ENCODE results near the gene KIF3B. TPM values are rescaled to one million over a fixed set of nuclear protein-coding genes. Genes with fewer than 3 reads are reported as not detected.

Gene KIF3B
- total and polyA plus RNA-seq, 2 of the 13 experiments (the other 11 are each of a cell fraction or from before 2014, with no cell fraction given), result 23.6 to 28.8 TPM

- TF ChIP-seq ZNF225 (CRISPR knock-in tag; IDR thresholded peaks at IDR 0.05) (peak; percentile 79), HDAC2 (CRISPR knock-in tag; IDR thresholded peaks at IDR 0.05) (peak; percentile 75), TCF12 (IDR thresholded peaks at IDR 0.05) (no peak), TCF12 (CRISPR knock-in tag; IDR thresholded peaks at IDR 0.05) (no peak), NFKBIZ (CRISPR knock-in tag; IDR thresholded peaks at IDR 0.05) (peak; percentile 75), GMEB2 (CRISPR knock-in tag; IDR thresholded peaks at IDR 0.05; ENCODE audit: low read depth) (no peak), ZNF20 (CRISPR knock-in tag; IDR thresholded peaks at IDR 0.05) (no peak), ZNF607 (CRISPR knock-in tag; IDR thresholded peaks at IDR 0.05; ENCODE audit: borderline replicate concordance) (0 out of 2 replicates have a peak, but pooled peaks have one; percentile 60), PPARG (CRISPR knock-in tag; conservative IDR thresholded peaks at IDR 0.05) (peak; percentile 25; the same call in 1 of the 2 replicates), FOXK1 (CRISPR knock-in tag; IDR thresholded peaks at IDR 0.05; ENCODE audit: borderline replicate concordance, low read depth) (peak; percentile 42; the same call in 1 of the 2 replicates), MATR3 (CRISPR knock-in tag; IDR thresholded peaks at IDR 0.05) (no peak), ZNF431 (CRISPR knock-in tag; IDR thresholded peaks at IDR 0.05; ENCODE audit: borderline replicate concordance, low read depth) (no peak), ZNF253 (CRISPR knock-in tag; IDR thresholded peaks at IDR 0.05; ENCODE audit: borderline replicate concordance) (no peak), BHLHE40 (IDR thresholded peaks at IDR 0.05; ENCODE audit: low read length) (0 out of 2 replicates have a peak, but pooled peaks have one; percentile 5), SMAD1 (CRISPR knock-in tag; IDR thresholded peaks at IDR 0.05; ENCODE audit: borderline replicate concordance, low read depth) (no peak), WIZ (CRISPR knock-in tag; IDR thresholded peaks at IDR 0.05) (no peak), ELF1 (CRISPR knock-in tag; IDR thresholded peaks at IDR 0.05) (peak; percentile 78), SMYD3 (CRISPR knock-in tag; IDR thresholded peaks at IDR 0.05) (no peak)
- TF ChIP-seq, protein P1, sequence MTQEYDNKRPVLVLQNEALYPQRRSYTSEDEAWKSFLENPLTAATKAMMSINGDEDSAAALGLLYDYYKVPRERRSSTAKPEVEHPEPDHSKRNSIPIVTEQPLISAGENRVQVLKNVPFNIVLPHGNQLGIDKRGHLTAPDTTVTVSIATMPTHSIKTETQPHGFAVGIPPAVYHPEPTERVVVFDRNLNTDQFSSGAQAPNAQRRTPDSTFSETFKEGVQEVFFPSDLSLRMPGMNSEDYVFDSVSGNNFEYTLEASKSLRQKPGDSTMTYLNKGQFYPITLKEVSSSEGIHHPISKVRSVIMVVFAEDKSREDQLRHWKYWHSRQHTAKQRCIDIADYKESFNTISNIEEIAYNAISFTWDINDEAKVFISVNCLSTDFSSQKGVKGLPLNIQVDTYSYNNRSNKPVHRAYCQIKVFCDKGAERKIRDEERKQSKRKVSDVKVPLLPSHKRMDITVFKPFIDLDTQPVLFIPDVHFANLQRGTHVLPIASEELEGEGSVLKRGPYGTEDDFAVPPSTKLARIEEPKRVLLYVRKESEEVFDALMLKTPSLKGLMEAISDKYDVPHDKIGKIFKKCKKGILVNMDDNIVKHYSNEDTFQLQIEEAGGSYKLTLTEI (CRISPR knock-in tag; conservative IDR thresholded peaks at IDR 0.05), result no peak
- TF ChIP-seq, protein P2, sequence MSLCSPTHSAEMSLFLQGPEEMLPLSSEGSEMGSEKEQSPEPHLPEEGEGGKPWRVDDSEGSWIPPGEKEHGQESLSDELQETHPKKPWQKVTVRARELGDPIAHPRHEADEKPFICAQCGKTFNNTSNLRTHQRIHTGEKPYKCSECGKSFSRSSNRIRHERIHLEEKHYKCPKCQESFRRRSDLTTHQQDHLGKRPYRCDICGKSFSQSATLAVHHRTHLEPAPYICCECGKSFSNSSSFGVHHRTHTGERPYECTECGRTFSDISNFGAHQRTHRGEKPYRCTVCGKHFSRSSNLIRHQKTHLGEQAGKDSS (CRISPR knock-in tag; IDR thresholded peaks at IDR 0.05; ENCODE audit: borderline replicate concordance, low read depth), result peak; percentile 30; the same call in 1 of the 2 replicates
- TF ChIP-seq, protein P3, sequence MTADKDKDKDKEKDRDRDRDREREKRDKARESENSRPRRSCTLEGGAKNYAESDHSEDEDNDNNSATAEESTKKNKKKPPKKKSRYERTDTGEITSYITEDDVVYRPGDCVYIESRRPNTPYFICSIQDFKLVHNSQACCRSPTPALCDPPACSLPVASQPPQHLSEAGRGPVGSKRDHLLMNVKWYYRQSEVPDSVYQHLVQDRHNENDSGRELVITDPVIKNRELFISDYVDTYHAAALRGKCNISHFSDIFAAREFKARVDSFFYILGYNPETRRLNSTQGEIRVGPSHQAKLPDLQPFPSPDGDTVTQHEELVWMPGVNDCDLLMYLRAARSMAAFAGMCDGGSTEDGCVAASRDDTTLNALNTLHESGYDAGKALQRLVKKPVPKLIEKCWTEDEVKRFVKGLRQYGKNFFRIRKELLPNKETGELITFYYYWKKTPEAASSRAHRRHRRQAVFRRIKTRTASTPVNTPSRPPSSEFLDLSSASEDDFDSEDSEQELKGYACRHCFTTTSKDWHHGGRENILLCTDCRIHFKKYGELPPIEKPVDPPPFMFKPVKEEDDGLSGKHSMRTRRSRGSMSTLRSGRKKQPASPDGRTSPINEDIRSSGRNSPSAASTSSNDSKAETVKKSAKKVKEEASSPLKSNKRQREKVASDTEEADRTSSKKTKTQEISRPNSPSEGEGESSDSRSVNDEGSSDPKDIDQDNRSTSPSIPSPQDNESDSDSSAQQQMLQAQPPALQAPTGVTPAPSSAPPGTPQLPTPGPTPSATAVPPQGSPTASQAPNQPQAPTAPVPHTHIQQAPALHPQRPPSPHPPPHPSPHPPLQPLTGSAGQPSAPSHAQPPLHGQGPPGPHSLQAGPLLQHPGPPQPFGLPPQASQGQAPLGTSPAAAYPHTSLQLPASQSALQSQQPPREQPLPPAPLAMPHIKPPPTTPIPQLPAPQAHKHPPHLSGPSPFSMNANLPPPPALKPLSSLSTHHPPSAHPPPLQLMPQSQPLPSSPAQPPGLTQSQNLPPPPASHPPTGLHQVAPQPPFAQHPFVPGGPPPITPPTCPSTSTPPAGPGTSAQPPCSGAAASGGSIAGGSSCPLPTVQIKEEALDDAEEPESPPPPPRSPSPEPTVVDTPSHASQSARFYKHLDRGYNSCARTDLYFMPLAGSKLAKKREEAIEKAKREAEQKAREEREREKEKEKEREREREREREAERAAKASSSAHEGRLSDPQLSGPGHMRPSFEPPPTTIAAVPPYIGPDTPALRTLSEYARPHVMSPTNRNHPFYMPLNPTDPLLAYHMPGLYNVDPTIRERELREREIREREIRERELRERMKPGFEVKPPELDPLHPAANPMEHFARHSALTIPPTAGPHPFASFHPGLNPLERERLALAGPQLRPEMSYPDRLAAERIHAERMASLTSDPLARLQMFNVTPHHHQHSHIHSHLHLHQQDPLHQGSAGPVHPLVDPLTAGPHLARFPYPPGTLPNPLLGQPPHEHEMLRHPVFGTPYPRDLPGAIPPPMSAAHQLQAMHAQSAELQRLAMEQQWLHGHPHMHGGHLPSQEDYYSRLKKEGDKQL (CRISPR knock-in tag; IDR thresholded peaks at IDR 0.05; ENCODE audit: low read depth), result peak; percentile 54; the same call in 1 of the 2 replicates
Observed at GRCh38 chr20:32358883-32359632, 81.6 kb downstream of the KIF3B start (continued).
